Neural crest cell (in vitro differentiated cells): Measurements from ENCODE around the gene KANK4. TPM values are rescaled to one million over a fixed set of nuclear protein-coding genes. Genes with fewer than 3 reads are reported as not detected.

Experiments used
- DNase-seq: peaks from one replicate; pipeline ENCODE4 v3.0.0; 2021; ENCODE audit warnings: low read depth, mixed read lengths, low spot score
- H3K27ac Mint-ChIP-seq: one replicate; pipeline ENCODE4 v1.8.0; 2021; ENCODE audit warnings: mild to moderate bottlenecking, mixed read lengths; ENCODE audit not compliant: unreplicated experiment
- H3K27me3 Mint-ChIP-seq: 2 replicates; pipeline ENCODE4 v1.8.0; 2021; ENCODE audit warnings: low read depth, mild to moderate bottlenecking, mixed read lengths
- H3K36me3 Mint-ChIP-seq: 2 replicates; pipeline ENCODE4 v1.8.0; 2021; ENCODE audit warnings: low read depth, mild to moderate bottlenecking, mixed read lengths
- H3K4me1 Mint-ChIP-seq: 2 replicates; pipeline ENCODE4 v1.8.0; 2021; ENCODE audit warnings: mixed read lengths
- H3K4me3 Mint-ChIP-seq: one replicate; pipeline ENCODE4 v1.8.0; 2021; ENCODE audit warnings: mild to moderate bottlenecking, mixed read lengths
- H3K9me3 Mint-ChIP-seq: 2 replicates; pipeline ENCODE4 v1.8.0; 2021; ENCODE audit warnings: mixed read lengths
- CTCF ChIP-seq: fragments of 200-600 bp; sonication (generic); conservative IDR thresholded peaks from 2 replicates; pipeline ENCODE4 v1.5.0; 2021; ENCODE audit warnings: antibody characterized with exemption, mild to moderate bottlenecking
- total RNA-seq: library from RNA; stranded (reverse); gene quantifications from 2 replicates; pipeline ENCODE4 v1.2.1, GENCODE V29; 2021

The KANK4 gene
- total RNA-seq, 1 donor from 2014 or later: 5.4 TPM

DNA sequence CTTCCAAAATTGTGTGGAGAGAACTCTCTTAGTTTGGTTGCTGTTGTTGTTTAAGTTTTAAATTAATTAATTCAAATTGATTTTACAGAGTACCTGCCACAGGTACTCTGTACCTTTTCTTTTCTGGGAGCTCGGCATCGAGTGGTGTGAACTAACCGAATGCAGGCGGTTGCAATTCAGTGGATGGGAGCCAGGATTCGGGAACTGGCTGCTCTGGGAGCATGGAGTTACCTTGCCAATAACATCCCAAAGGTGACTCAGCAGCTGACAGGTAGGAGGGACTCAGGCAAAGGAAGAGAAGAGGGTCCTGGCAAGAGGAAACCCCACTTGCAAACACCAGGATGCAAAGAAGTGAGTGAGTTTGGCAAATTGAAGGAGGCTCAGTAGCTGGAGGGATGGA, 24.7 kb upstream of the KANK4 start:
- Mint-ChIP-seq H3K27me3 (no peaks in the 10 kb centered on the region), H3K4me3 (no peak overlapping the region), H3K4me1 (peaks cover 22% of the 10 kb centered on the region), H3K36me3 (no peaks in the 10 kb centered on the region), H3K27ac (no peak overlapping the region), H3K9me3 (peaks cover 3% of the 10 kb centered on the region)
- no peak for TF ChIP-seq CTCF
- no peak for DNase-seq

DNA sequence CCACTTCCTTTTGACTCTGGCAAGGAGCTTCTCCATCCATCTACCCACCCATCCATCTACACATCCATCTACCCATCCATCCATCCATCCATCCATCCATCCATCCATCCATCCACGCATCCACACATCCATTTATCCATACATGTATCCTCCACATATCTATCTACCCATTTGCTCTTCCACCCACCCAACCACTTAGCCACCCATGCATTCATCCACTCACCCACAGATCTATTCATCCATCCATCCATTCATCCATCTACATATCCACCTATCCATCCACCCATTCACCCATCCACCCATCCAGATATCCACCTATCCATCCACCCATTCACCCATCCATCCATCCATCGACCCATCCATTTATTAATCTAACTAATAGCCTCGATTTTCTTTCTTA, 23.0 kb upstream of the KANK4 start:
- TF ChIP-seq CTCF: no peak
- Mint-ChIP-seq H3K36me3 (no peaks in the 10 kb centered on the region), H3K27me3 (no peaks in the 10 kb centered on the region), H3K27ac (no peak overlapping the region), H3K4me1 (peaks cover 37% of the 10 kb centered on the region), H3K9me3 (peaks cover 3% of the 10 kb centered on the region), H3K4me3 (no peak overlapping the region)
- no peak for DNase-seq

DNA sequence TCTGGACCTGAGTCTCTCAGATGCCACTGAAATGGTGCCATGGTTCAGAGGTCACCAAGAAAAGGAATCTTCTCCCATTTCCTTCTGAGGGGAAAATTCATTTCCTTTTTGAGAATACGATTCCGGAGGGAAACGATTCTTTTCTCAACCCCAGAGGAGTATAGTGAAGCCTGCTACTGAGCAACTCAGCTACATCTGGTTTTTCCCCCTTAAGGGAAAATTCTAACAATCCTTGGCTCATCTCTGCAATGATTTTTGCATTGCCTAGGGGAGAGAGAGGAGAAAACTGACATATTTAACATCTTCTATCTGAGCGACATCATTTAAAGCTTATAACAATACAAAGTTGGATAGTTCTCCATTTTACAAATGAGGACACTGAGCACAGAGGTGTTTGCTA, 22.4 kb upstream of the KANK4 start:
- TF ChIP-seq CTCF: no peak
- Mint-ChIP-seq H3K9me3 (peaks cover 3% of the 10 kb centered on the region), H3K4me1 (peaks cover 42% of the 10 kb centered on the region), H3K27ac (no peak overlapping the region), H3K27me3 (no peaks in the 10 kb centered on the region), H3K4me3 (no peak overlapping the region), H3K36me3 (no peaks in the 10 kb centered on the region)
- no peak for DNase-seq

GRCh38 chr1:62341089-62341488, 21.9 kb upstream of the KANK4 start:
- peaks cover 3% of the 10 kb centered on the region for H3K9me3 Mint-ChIP-seq
- no peak overlapping the region for H3K4me3 Mint-ChIP-seq

DNA sequence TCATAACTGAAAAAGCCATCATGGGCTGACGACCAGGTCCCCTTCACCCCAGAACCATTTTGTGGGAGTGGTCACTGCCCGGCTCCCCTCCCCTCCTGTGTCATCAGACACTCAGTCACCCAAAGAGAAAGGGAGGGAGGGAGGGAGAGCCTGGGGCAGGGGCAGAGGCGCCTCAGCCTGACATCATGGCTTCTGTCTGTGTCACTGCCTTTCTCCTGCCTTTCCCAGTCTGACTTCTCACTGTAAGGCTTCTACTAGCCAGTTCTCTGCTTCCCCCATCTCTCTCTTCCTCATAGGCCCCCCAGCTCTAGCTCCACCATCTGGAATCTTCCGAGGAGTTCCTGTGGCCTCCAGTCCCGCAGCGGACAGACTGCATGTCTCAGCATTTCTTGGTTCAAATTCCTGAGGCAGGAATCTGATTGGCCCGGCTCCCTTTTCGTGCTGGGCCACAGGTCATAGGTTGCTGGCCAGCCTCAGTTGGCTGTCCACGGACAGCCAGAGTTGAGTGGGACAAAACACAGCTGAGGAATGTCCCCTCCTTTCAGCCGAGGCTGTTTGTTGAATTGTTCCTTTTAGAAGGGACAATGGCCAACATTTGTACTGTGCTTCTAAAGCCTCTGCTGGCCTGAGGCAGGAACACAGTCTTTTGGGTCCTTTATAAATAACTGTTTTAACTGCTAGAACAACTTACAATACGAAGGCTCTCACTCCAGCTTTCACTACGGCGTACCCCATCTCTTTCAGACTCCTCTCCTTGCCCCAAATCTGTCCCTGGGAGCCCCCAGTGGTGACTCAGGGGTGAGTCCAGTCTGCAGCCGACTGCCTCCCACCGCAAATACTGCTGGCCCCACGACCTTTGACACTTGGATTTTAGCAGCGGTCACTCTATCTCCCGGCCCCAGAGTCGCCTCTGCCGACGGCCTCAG, 18.7 kb upstream of the KANK4 start:
- peak; percentile 51 for DNase-seq
- Mint-ChIP-seq H3K4me3 (peak overlapping the region; percentile 24), H3K9me3 (peaks cover 10% of the 10 kb centered on the region), H3K27me3 (no peaks in the 10 kb centered on the region), H3K4me1 (peaks cover 60% of the 10 kb centered on the region), H3K27ac (peak overlapping the region; percentile 99), H3K36me3 (no peaks in the 10 kb centered on the region)
- no peak for TF ChIP-seq CTCF

More at GRCh38 chr1:62341089-62341488, 21.9 kb upstream of the KANK4 start:
- Mint-ChIP-seq H3K36me3 (no peaks in the 10 kb centered on the region), H3K27ac (no peak overlapping the region), H3K27me3 (no peaks in the 10 kb centered on the region), H3K4me1 (peaks cover 47% of the 10 kb centered on the region)
- DNase-seq: no peak
- no peak for TF ChIP-seq CTCF
